HG02885 (cell line): ENCODE results near the gene NUDT22.
A peak's percentile ranks its signal among the peaks of the same experiment; 100 is the strongest.

Source experiments
- ATAC-seq: cut with Tn5 transposase; IDR thresholded peaks from one replicate; pipeline ENCODE4 v1.9.1; 2021; ENCODE audit warnings: mild to moderate bottlenecking; ENCODE audit not compliant: unreplicated experiment, poor library complexity

Gene NUDT22

GRCh38 chr11:64268025-64268892, 42.2 kb downstream of the NUDT22 start:
- no peak for ATAC-seq

GRCh38 chr11:64268893-64269539, 42.9 kb downstream of the NUDT22 start:
- ATAC-seq = peak; percentile 12

- peak; percentile 77 for ATAC-seq
Observed at GRCh38 chr11:64269540-64270220, 43.6 kb downstream of the NUDT22 start.

- no peak for ATAC-seq
Observed at GRCh38 chr11:64275031-64275800, 49.1 kb downstream of the NUDT22 start.

- no peak for ATAC-seq
Observed at GRCh38 chr11:64275841-64276240, 49.8 kb downstream of the NUDT22 start.

- ATAC-seq = no peak
Observed at GRCh38 chr11:64276653-64277431, 50.8 kb downstream of the NUDT22 start.

GRCh38 chr11:64278576-64279190, 52.6 kb downstream of the NUDT22 start:
- ATAC-seq = no peak
